Fibroblast of mammary gland (primary cell): ENCODE measurements around the gene MUC6.
A peak's percentile ranks its signal among the peaks of the same experiment; 100 is the strongest.

ENCODE experiments used
- DNase-seq: peaks from one replicate; pipeline ENCODE4 v3.0.0-alpha.2; 2010; ENCODE audit warnings: low read depth
- H3K4me3 ChIP-seq: 2 replicates; pipeline ENCODE4 v1.5.1; 2011; ENCODE audit warnings: low read depth, mild to moderate bottlenecking, low read length, moderate library complexity; ENCODE audit not compliant: control insufficient read depth
- TF ChIP-seq, protein P1 (sequence below): conservative IDR thresholded peaks from 2 replicates; pipeline ENCODE4 v1.5.1; 2011; ENCODE audit warnings: low read depth, low read length, inconsistent platforms; ENCODE audit not compliant: control insufficient read depth, insufficient read depth

Gene MUC6

DNA sequence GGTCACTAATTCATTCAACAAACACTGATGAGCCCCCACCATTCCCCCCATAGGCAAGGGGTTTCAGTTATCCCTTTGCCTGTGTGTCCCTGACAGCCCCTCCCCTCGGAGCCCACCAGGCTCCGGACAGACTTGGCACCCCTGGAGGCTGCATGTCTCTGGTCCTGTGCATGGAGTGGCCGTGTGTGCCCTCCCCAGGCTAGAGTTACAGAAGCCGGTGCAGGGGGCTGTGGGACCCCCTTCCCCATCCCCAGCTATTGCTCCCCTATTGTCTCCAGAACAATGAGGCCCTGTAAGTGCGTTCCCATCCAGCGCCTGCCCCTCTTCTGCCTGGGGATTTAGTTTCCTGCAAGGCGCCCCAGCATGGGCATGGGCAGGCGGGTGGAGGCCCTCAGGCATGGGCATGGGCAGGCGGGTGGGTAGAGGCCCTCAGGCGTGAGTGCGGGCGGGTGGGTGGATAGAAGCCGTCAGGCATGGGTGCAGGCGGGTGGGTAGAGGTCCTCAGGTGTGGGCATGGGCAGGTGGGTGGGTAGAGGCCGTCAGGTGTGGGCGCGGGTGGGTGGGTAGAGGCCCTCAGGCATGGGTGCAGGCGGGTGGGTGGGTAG is 39.6 kb upstream of the MUC6 start:
- H3K4me3 ChIP-seq, result no peak overlapping the region
- no peak for DNase-seq
- TF ChIP-seq, protein P1, sequence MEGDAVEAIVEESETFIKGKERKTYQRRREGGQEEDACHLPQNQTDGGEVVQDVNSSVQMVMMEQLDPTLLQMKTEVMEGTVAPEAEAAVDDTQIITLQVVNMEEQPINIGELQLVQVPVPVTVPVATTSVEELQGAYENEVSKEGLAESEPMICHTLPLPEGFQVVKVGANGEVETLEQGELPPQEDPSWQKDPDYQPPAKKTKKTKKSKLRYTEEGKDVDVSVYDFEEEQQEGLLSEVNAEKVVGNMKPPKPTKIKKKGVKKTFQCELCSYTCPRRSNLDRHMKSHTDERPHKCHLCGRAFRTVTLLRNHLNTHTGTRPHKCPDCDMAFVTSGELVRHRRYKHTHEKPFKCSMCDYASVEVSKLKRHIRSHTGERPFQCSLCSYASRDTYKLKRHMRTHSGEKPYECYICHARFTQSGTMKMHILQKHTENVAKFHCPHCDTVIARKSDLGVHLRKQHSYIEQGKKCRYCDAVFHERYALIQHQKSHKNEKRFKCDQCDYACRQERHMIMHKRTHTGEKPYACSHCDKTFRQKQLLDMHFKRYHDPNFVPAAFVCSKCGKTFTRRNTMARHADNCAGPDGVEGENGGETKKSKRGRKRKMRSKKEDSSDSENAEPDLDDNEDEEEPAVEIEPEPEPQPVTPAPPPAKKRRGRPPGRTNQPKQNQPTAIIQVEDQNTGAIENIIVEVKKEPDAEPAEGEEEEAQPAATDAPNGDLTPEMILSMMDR, result no peak

DNA sequence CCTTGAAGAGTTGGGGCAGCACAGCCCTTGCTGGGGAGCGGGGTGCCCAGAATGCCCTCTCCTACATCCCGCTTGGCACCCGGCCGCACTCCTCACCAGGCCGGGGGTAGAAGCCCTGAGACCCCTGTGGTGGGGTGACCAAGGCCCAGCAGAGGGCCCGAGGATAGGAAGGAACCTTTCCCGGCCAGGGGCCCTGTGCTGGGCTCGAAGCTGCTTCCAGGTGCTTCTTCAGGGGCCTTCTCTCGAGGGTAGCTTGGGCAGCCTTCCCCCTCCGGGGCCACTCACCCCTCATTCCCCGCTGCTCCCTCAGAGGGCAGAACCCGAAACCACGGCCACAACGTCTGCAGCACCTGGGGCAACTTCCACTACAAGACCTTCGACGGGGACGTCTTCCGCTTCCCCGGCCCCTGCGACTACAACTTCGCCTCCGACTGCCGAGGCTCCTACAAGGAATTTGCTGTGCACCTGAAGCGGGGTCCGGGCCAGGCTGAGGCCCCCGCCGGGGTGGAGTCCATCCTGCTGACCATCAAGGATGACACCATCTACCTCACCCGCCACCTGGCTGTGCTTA is 38.9 kb upstream of the MUC6 start:
- TF ChIP-seq, protein P1, result no peak

DNA sequence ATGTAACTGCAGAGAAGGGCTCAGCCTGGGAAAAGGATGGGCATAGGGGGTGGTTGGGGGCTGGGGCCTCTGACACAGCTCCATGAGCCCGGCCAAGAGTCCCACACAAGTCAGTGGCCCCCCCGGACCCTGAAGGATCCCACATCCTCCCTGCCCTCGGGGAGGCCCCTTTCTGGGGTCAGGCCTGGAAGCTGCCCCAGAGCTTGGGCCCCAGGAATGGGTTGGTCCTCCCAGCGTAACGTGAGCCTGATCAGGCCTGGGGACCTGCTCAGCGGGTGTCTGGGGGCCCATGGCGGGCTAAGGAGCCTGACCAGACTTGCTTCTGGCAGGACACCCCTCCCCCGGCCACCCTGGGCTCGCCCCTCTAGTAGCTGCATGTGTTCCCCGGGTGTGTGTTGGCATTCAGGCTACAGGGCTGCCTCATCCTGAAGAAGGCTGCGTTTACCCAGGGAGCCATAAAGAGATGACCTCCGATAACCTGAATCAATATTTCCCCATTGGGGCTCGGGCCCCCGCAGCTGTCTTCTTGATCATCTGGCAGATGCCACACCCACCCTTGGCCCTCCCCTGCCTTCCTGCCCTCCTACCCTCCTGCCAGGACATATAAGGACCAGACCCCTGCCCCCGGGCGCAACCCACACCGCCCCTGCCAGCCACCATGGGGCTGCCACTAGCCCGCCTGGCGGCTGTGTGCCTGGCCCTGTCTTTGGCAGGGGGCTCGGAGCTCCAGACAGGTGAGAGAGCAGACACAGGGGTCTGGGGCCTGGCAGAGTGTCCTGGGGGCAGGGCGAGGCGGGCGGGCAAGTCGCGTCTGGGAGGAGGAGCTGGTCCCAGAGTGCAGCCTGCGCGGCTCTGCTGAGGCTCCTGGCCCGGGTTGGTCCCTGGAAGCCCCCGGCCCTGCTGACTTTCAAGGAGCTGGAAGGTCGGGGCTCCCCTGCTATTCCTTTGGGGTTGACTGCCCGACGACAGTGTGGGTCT is 38.0 kb upstream of the MUC6 start, which contains the start of gene MUC2:
Gene MUC2, plus strand, starts transcription at position 631 of the 978 bp plus-strand sequence.
- TF ChIP-seq, protein P1, result no peak
- no peak for DNase-seq
- no peak within 1 kb of the TSS for H3K4me3 ChIP-seq

More for the DNA sequence above, 38.9 kb upstream of the MUC6 start:
- no peak for DNase-seq
- no peak overlapping the region for H3K4me3 ChIP-seq

DNA sequence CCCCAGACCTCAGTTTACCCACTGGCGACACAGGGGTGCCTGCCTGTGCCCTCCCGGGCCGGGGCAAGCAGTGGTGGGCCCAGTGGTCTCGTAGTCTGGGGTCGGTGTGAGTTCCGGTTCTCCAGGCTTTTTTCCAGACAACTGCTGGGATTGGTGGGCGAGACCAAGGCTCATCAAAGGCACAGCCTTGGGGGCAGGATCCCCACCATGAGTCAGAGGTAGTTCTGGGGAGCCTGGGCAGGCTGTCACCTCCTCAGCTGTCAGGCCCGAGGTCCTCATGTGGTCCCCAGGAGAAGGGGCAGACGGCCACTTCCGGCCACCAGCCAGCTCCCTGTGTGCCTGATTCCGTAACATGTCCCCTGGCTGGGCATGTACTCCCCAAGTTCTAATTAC is 37.3 kb upstream of the MUC6 start:
- no peak for DNase-seq
- TF ChIP-seq, protein P1, result no peak
- no peak overlapping the region for H3K4me3 ChIP-seq

DNA sequence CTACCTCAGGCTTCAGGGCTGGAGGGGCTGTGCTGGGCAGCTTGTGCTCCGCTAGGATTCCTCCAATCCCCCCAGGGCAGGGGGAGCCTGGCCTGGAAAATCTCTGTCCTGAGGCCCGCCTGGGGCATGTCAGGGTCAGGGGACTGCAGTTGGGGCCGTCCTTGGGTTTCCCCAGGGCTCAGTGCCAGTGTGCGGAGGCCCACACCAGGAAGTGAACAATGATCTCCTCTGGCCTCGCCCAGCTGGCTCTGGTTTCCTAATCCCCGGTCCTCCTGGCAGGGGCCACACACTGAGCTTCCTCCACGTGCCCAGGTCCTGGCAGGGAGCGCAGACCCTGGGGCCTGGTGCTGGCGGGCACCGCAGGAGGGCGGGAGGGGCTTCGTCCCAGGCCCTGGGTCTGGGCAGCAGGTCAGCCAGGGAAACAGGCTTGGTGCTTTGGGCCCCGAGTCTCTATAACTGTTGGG is 36.8 kb upstream of the MUC6 start:
- TF ChIP-seq, protein P1, result no peak
- DNase-seq, result peak; percentile 32
- H3K4me3 ChIP-seq, result no peak overlapping the region

DNA sequence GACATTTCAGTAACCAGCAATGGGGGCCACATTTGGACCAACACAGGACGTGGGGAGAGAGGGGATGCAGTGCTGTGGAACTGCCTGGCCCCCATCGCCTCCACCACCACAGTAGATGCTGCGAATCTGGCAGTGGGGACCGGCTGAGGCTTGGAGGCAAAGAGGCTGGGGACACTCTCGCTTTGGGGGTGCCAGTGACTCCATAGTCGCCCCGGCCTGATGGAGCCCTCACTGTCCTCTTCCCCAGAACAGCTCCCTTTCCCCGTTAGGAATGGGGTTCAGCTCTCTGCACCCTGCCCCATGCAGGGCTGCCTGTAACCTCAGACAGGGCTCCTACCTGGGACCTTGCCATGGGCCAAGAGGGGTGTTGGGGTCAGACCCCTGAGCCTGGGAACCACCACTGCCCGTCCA is 36.3 kb upstream of the MUC6 start:
- no peak for DNase-seq
- no peak overlapping the region for H3K4me3 ChIP-seq
- TF ChIP-seq, protein P1, result no peak
